8988T (cell line): ENCODE data around the gene SGSM1.

ENCODE experiments used
- DNase-seq: peaks from one replicate; pipeline ENCODE4 v3.0.0; 2011

The SGSM1 gene

GRCh38 chr22:24953384-24954113 lies 147.5 kb downstream of the SGSM1 start:
- no peak for DNase-seq

- no peak for DNase-seq
These were observed 148.1 kb downstream of the SGSM1 start for GRCh38 chr22:24954114-24954463.

- no peak for DNase-seq
These were observed 148.8 kb downstream of the SGSM1 start for GRCh38 chr22:24954856-24955255.

- no peak for DNase-seq
These were observed 151.0 kb downstream of the SGSM1 start for GRCh38 chr22:24957043-24957442.

GRCh38 chr22:24961217-24961844 lies 155.3 kb downstream of the SGSM1 start:
- DNase-seq: no peak

- no peak for DNase-seq
These were observed 156.1 kb downstream of the SGSM1 start for GRCh38 chr22:24962094-24962493.

- DNase-seq: no peak
These were observed 156.8 kb downstream of the SGSM1 start for GRCh38 chr22:24962835-24963234.

- DNase-seq: no peak
These were observed 158.4 kb downstream of the SGSM1 start for GRCh38 chr22:24964441-24964840.

- no peak for DNase-seq
These were observed 160.0 kb downstream of the SGSM1 start for GRCh38 chr22:24965822-24966626.

- DNase-seq: no peak
These were observed 162.1 kb downstream of the SGSM1 start for GRCh38 chr22:24968066-24968561.

GRCh38 chr22:24969560-24970301 lies 163.7 kb downstream of the SGSM1 start:
- no peak for DNase-seq

- no peak for DNase-seq
These were observed 166.4 kb downstream of the SGSM1 start for GRCh38 chr22:24972369-24972768.

GRCh38 chr22:24973872-24974271 lies 167.9 kb downstream of the SGSM1 start:
- no peak for DNase-seq

- no peak for DNase-seq
These were observed 169.2 kb downstream of the SGSM1 start for GRCh38 chr22:24975125-24975640.

GRCh38 chr22:24975813-24976341 lies 169.9 kb downstream of the SGSM1 start:
- no peak for DNase-seq

- no peak for DNase-seq
These were observed 170.6 kb downstream of the SGSM1 start for GRCh38 chr22:24976442-24977218.
